Cerebellar nuclear complex (tissue), 1 donor: Measurements from ENCODE around the gene MAP2K3.

Experiments used
- DNase-seq, 2 experiments: peaks; one replicate each; lab custom pipeline; 2025; lab: John Stamatoyannopoulos, UW

MAP2K3 gene

GRCh38 chr17:21351366-21352065 is 67.0 kb downstream of the MAP2K3 start:
- no peak for DNase-seq

GRCh38 chr17:21352221-21352980 is 67.9 kb downstream of the MAP2K3 start:
- no peak for DNase-seq

- DNase-seq: no peak
Observed at GRCh38 chr17:21352981-21353265, 68.4 kb downstream of the MAP2K3 start.

GRCh38 chr17:21353326-21354010 is 69.0 kb downstream of the MAP2K3 start:
- no peak for DNase-seq

GRCh38 chr17:21354796-21355385 is 70.4 kb downstream of the MAP2K3 start:
- DNase-seq: no peak

- DNase-seq: no peak
Observed at GRCh38 chr17:21355586-21355985, 71.1 kb downstream of the MAP2K3 start.

- no peak for DNase-seq
Observed at GRCh38 chr17:21356537-21357127, 72.1 kb downstream of the MAP2K3 start.

- no peak for DNase-seq
Observed at GRCh38 chr17:21357281-21357680, 72.8 kb downstream of the MAP2K3 start.

- DNase-seq: no peak
Observed at GRCh38 chr17:21357696-21358656, 73.5 kb downstream of the MAP2K3 start.

- DNase-seq: no peak
Observed at GRCh38 chr17:21358682-21359482, 74.4 kb downstream of the MAP2K3 start.

- no peak for DNase-seq
Observed at GRCh38 chr17:21359483-21359840, 75.0 kb downstream of the MAP2K3 start.

GRCh38 chr17:21360048-21360447 is 75.5 kb downstream of the MAP2K3 start:
- DNase-seq: no peak

- no peak for DNase-seq
Observed at GRCh38 chr17:21361020-21361809, 76.7 kb downstream of the MAP2K3 start.

GRCh38 chr17:21362331-21362931 is 77.9 kb downstream of the MAP2K3 start:
- no peak for DNase-seq

GRCh38 chr17:21363776-21364642 is 79.5 kb downstream of the MAP2K3 start:
- no peak for DNase-seq
